A673 (cell line): ENCODE data around the gene SZRD1.

ENCODE experiments used
- CTCF ChIP-seq: fragments of 300-800, 200-600 bp; sonication (generic); conservative IDR thresholded peaks from 2 replicates; pipeline ENCODE4 v1.5.1; 2017; ENCODE audit warnings: low read depth, mild to moderate bottlenecking, antibody characterized with exemption, low read length, moderate library complexity, mixed read lengths
- EZH2 ChIP-seq: fragments of 200-600 bp; sonication (generic); IDR thresholded peaks from 2 replicates; pipeline ENCODE4 v1.6.1; 2017; ENCODE audit warnings: borderline replicate concordance, low read depth, mild to moderate bottlenecking, mixed read lengths, antibody characterized with exemption, low read length; ENCODE audit not compliant: poor library complexity, severe bottlenecking

- no peak for TF ChIP-seq CTCF
- no peak for TF ChIP-seq EZH2
Measured at GRCh38 chr1:16338961-16339360, 28.1 kb upstream of the SZRD1 start.
